DND-41 (cell line): Measurements from ENCODE around the gene SND1.

Experiments
- ATAC-seq: fragments of 200-7000 bp; cut with Tn5 transposase; 3 replicates; pipeline ENCODE4 v1.9.1; 2021; ENCODE audit warnings: low read depth; ENCODE audit not compliant: insufficient read depth
- DNase-seq: peaks from one replicate; pipeline ENCODE4 v3.0.0-alpha.2; 2020
- H2AFZ ChIP-seq: 2 replicates; pipeline ENCODE4 v1.6.0; 2012; ENCODE audit warnings: low read depth, low read length
- H3K27ac ChIP-seq: 2 replicates; pipeline ENCODE4 v1.5.1; 2012; ENCODE audit warnings: low read length, inconsistent platforms
- H3K27me3 ChIP-seq: fragments of 200-600 bp; sonication (generic); 2 replicates; pipeline ENCODE4 v1.6.0; 2012; ENCODE audit warnings: low read length, mild to moderate bottlenecking, inconsistent platforms; ENCODE audit not compliant: insufficient read depth, poor library complexity
- H3K36me3 ChIP-seq: 2 replicates; pipeline ENCODE4 v1.5.1; 2012; ENCODE audit warnings: low read length, inconsistent platforms; ENCODE audit not compliant: insufficient read depth
- H3K4me1 ChIP-seq: 2 replicates; pipeline ENCODE4 v1.5.1; 2012; ENCODE audit warnings: mild to moderate bottlenecking, low read length; ENCODE audit not compliant: insufficient read depth
- H3K4me2 ChIP-seq: 2 replicates; pipeline ENCODE4 v1.6.0; 2012; ENCODE audit warnings: mild to moderate bottlenecking, moderate library complexity, low read length, inconsistent platforms; ENCODE audit not compliant: insufficient read depth
- H3K4me3 ChIP-seq, 2 experiments: fragments of 200-600 bp in 1 of 2; shearing (Covaris generic) in 1 of 2; 2 replicates each; pipeline ENCODE4 v1.5.1; 2012 to 2016; ENCODE audit warnings: inconsistent platforms in 2 of 2, low read length in 2 of 2, mild to moderate bottlenecking in 2 of 2, low read depth in 1 of 2, moderate library complexity in 1 of 2
- H3K79me2 ChIP-seq: 2 replicates; pipeline ENCODE4 v1.6.0; 2012; ENCODE audit warnings: low read length, inconsistent platforms; ENCODE audit not compliant: insufficient read depth
- H3K9ac ChIP-seq: 2 replicates; pipeline ENCODE4 v1.6.0; 2012; ENCODE audit warnings: low read depth, mild to moderate bottlenecking, inconsistent platforms, low read length, moderate library complexity
- H3K9me3 ChIP-seq: 2 replicates; pipeline ENCODE4 v1.5.1; 2012; ENCODE audit warnings: low read length, moderate library complexity, mild to moderate bottlenecking, inconsistent platforms; ENCODE audit not compliant: insufficient read depth, severe bottlenecking
- H4K20me1 ChIP-seq: 2 replicates; pipeline ENCODE4 v1.6.0; 2012; ENCODE audit warnings: low read length; ENCODE audit not compliant: insufficient read depth
- EZH2 ChIP-seq: IDR thresholded peaks from 3 replicates; pipeline ENCODE4 v1.6.1; 2012; ENCODE audit warnings: borderline replicate concordance, low read depth, mild to moderate bottlenecking, moderate library complexity, low read length, inconsistent platforms; ENCODE audit not compliant: severe bottlenecking
- TF ChIP-seq, protein P1 (sequence below): IDR thresholded peaks from 2 replicates; pipeline ENCODE4 v1.5.1; 2012; ENCODE audit warnings: borderline replicate concordance, low read length, moderate library complexity, mild to moderate bottlenecking; ENCODE audit not compliant: poor library complexity, severe bottlenecking; ENCODE audit errors: extremely low read depth

The SND1 gene

DNA sequence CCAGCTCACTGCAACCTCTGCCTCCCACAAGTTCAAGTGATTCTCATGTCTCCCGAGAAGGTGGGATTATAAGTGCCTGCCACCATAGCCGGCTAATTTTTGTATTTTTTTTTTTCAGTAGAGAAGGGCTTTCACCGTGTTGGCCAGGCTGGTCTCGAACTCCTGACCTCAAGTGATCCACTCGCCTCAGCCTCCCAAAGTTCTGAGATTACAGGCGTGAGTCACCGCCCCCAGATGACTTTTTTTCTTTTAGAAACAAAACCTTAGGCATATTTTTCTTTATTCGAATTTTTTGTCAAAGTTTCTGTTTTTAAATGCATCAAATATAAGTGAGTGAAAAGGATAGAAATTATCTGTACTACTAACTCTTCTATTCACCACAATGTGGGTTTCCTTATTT is 266.1 kb downstream of the SND1 start:
- DNase-seq (no peak), ATAC-seq (no peak)
- H3K4me2 ChIP-seq = no peak overlapping the region
- H2AFZ ChIP-seq = no peak overlapping the region
- TF ChIP-seq, protein P1, sequence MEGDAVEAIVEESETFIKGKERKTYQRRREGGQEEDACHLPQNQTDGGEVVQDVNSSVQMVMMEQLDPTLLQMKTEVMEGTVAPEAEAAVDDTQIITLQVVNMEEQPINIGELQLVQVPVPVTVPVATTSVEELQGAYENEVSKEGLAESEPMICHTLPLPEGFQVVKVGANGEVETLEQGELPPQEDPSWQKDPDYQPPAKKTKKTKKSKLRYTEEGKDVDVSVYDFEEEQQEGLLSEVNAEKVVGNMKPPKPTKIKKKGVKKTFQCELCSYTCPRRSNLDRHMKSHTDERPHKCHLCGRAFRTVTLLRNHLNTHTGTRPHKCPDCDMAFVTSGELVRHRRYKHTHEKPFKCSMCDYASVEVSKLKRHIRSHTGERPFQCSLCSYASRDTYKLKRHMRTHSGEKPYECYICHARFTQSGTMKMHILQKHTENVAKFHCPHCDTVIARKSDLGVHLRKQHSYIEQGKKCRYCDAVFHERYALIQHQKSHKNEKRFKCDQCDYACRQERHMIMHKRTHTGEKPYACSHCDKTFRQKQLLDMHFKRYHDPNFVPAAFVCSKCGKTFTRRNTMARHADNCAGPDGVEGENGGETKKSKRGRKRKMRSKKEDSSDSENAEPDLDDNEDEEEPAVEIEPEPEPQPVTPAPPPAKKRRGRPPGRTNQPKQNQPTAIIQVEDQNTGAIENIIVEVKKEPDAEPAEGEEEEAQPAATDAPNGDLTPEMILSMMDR = no peak
- TF ChIP-seq EZH2 = no peak
- no peaks in the 10 kb centered on the region for H3K4me1 ChIP-seq
- no peak overlapping the region for H3K27ac ChIP-seq
- H4K20me1 ChIP-seq = peaks cover 2% of the 10 kb centered on the region; the same call in 1 of the 2 replicates
- H3K79me2 ChIP-seq = no peaks in the 10 kb centered on the region
- H3K27me3 ChIP-seq = no peaks in the 10 kb centered on the region
- H3K9ac ChIP-seq = no peak overlapping the region
- no peak overlapping the region for H3K4me3 ChIP-seq
- no peaks in the 10 kb centered on the region for H3K9me3 ChIP-seq
- H3K36me3 ChIP-seq = no peaks in the 10 kb centered on the region

DNA sequence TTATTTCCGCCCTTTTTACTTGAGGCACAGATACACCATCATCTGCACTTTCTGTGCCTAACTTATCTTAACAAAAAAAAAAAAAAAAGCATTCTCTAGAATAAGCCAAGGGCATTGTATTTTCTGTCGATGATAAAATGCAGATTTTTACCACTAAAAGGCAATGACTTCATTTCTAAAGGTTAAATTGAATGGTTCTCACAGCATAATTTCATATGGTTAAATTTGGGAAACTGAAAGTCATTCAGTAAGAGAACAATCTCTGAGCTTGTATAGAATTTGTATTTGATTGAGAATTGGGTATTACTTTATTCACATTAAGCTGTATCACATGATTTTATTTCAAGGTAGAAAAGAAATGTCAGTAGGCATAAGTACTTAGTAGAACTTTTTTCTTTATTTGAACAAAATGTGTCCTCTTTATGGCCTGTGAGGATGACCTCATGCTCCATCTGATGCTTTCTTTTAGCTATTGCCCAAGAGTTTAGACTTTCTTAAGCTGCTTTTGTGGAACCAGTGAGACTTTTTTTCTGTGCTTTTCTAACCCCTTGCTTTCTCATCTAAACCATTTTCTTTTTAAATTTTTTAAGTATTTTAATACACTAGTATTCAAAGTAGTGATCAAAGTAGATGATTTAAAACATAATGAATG is 268.9 kb downstream of the SND1 start:
- Histone ChIP-seq H3K4me1 (no peaks in the 10 kb centered on the region), H4K20me1 (peaks cover 2% of the 10 kb centered on the region; the same call in 1 of the 2 replicates), H3K27me3 (no peaks in the 10 kb centered on the region), H3K36me3 (no peaks in the 10 kb centered on the region), H2AFZ (no peak overlapping the region), H3K9me3 (no peaks in the 10 kb centered on the region), H3K79me2 (no peaks in the 10 kb centered on the region), H3K9ac (no peak overlapping the region), H3K4me2 (no peak overlapping the region), H3K4me3 (no peak overlapping the region), H3K27ac (no peak overlapping the region)
- DNase-seq (no peak), ATAC-seq (no peak)
- no peak for TF ChIP-seq EZH2
- TF ChIP-seq, protein P1 = no peak

DNA sequence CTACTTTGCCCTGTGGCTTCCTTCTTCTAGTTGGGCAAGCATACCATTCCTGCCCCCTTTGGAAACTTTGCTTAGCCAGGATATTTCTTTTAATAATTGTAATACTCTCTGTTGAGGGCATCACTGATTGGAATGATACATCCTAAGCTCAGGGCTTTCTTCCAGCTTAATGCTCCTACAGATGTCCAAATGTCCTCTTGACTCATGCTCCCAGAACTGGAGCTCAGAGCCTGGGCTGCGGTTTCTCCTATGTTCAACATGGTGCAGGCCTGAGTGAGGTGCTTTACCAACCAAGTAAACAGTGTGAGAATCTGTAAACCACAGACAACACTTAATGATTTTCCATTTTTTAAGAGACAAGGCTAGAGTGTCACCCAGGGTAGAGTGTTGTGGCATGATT is 270.7 kb downstream of the SND1 start:
- DNase-seq (no peak), ATAC-seq (no peak)
- H4K20me1 ChIP-seq = 0 out of 2 replicates have a peak, but pooled peaks cover 2% of the 10 kb centered on the region
- H3K79me2 ChIP-seq = no peaks in the 10 kb centered on the region
- H3K4me3 ChIP-seq = no peak overlapping the region
- H3K27me3 ChIP-seq = no peaks in the 10 kb centered on the region
- H2AFZ ChIP-seq = no peak overlapping the region
- H3K4me1 ChIP-seq = no peaks in the 10 kb centered on the region
- no peak overlapping the region for H3K4me2 ChIP-seq
- no peak overlapping the region for H3K27ac ChIP-seq
- no peaks in the 10 kb centered on the region for H3K36me3 ChIP-seq
- no peaks in the 10 kb centered on the region for H3K9me3 ChIP-seq
- H3K9ac ChIP-seq = no peak overlapping the region
- TF ChIP-seq, protein P1 = no peak
- no peak for TF ChIP-seq EZH2
